Breast epithelium (tissue), 4 donors: ENCODE data around the gene PTPN6. TPM values are rescaled to one million over a fixed set of nuclear protein-coding genes. Genes with fewer than 3 reads are reported as not detected.

ENCODE experiments used
- DNase-seq, 2 donors: peaks; one replicate each; pipeline ENCODE4 v3.0.0-alpha.2; 2019; ENCODE audit warnings: low spot score in 2 of 2
- H3K27ac ChIP-seq, 2 donors: fragments of 200-600 bp; sonication (generic) in 1 of 2; one replicate each; pipeline ENCODE4 v1.5.1; 2016 to 2019; ENCODE audit warnings: mild to moderate bottlenecking in 1 of 2
- H3K27me3 ChIP-seq, 2 donors: fragments of 200-600 bp; sonication (generic) in 1 of 2; one replicate each; pipeline versions ENCODE4 v1.5.1 to v1.6.0; 2017 to 2019; ENCODE audit warnings: control low read depth in 1 of 2, mild to moderate bottlenecking in 1 of 2
- H3K36me3 ChIP-seq: fragments of 200-600 bp; one replicate; pipeline ENCODE4 v1.5.1; 2019
- H3K4me1 ChIP-seq, 2 donors: fragments of 200-600 bp; sonication (generic); one replicate each; pipeline ENCODE4 v1.5.1; 2016 to 2019; ENCODE audit warnings: control low read depth in 1 of 2
- H3K4me3 ChIP-seq, 3 donors: fragments of 200-600 bp; sonication (generic); 1 replicate in 2 of 3; 2 replicates in 1 of 3; pipeline ENCODE4 v1.5.1; 2016 to 2019; ENCODE audit warnings: mild to moderate bottlenecking in 3 of 3, moderate library complexity in 2 of 3
- H3K9me3 ChIP-seq, 2 donors: fragments of 200-600 bp; sonication (generic) in 1 of 2; one replicate each; pipeline ENCODE4 v1.5.1; 2016 to 2019; ENCODE audit warnings: control low read depth in 1 of 2
- CTCF ChIP-seq, 3 donors: fragments of 450-650 bp; IDR thresholded peaks; one replicate each; pipeline ENCODE4 v1.5.1; 2016 to 2017; ENCODE audit warnings: antibody characterized with exemption in 3 of 3, mild to moderate bottlenecking in 3 of 3, moderate library complexity in 3 of 3
- POLR2A ChIP-seq: fragments of 450-650 bp; IDR thresholded peaks from one replicate; pipeline ENCODE4 v1.6.1; 2016; ENCODE audit warnings: antibody characterized with exemption, mild to moderate bottlenecking, moderate library complexity
- POLR2AphosphoS5 ChIP-seq, 3 donors: sonication (generic); formaldehyde crosslinking; IDR thresholded peaks; one replicate each; pipeline ENCODE4 v1.6.1; 2017; ENCODE audit warnings: antibody characterized with exemption in 3 of 3
- intact Hi-C: fragments of 100-400 bp; cut with DNase I; formaldehyde crosslinking; loops from one replicate; pipeline ENCODE4 v1.15.1; 2023; ENCODE audit warnings: low total_unique reads
- total RNA-seq, 3 donors: library from RNA; depleted of rRNA; stranded (reverse); fragments of >200 nt; gene quantifications; one replicate each; pipeline ENCODE4 v1.1.0, GENCODE V29; 2016

Gene PTPN6
- total RNA-seq, 3 donors from 2014 or later, result 14.7 to 28.0 (median 20.3) TPM

GRCh38 chr12:6981152-6982052 is 30.2 kb downstream of the PTPN6 start:
- no peak for DNase-seq
- Histone ChIP-seq H3K4me1 (no peaks in the 10 kb centered on the region), H3K27ac (no peak overlapping the region), H3K36me3 (peaks cover 4% of the 10 kb centered on the region), H3K4me3 (no peak overlapping the region), H3K27me3 (no peaks in the 10 kb centered on the region), H3K9me3 (no peaks in the 10 kb centered on the region)
- no peak for TF ChIP-seq POLR2A
- TF ChIP-seq CTCF (IDR thresholded peaks at IDR 0.05), result no peak
- TF ChIP-seq POLR2AphosphoS5 (IDR thresholded peaks at IDR 0.05), result no peak
- intact Hi-C loops, result no loop called here

- no peak for DNase-seq
- H3K9me3 ChIP-seq, result no peaks in the 10 kb centered on the region
- no peak overlapping the region for H3K27ac ChIP-seq
- no peaks in the 10 kb centered on the region for H3K27me3 ChIP-seq
- intact Hi-C loops, result no loop called here
- H3K36me3 ChIP-seq, result peaks cover 4% of the 10 kb centered on the region
- no peak overlapping the region for H3K4me3 ChIP-seq
- H3K4me1 ChIP-seq, result no peaks in the 10 kb centered on the region
- TF ChIP-seq CTCF (IDR thresholded peaks at IDR 0.05), result no peak
- TF ChIP-seq POLR2AphosphoS5 (IDR thresholded peaks at IDR 0.05), result no peak
- TF ChIP-seq POLR2A, result no peak
Observed at GRCh38 chr12:6982532-6982931, 31.4 kb downstream of the PTPN6 start.

DNA sequence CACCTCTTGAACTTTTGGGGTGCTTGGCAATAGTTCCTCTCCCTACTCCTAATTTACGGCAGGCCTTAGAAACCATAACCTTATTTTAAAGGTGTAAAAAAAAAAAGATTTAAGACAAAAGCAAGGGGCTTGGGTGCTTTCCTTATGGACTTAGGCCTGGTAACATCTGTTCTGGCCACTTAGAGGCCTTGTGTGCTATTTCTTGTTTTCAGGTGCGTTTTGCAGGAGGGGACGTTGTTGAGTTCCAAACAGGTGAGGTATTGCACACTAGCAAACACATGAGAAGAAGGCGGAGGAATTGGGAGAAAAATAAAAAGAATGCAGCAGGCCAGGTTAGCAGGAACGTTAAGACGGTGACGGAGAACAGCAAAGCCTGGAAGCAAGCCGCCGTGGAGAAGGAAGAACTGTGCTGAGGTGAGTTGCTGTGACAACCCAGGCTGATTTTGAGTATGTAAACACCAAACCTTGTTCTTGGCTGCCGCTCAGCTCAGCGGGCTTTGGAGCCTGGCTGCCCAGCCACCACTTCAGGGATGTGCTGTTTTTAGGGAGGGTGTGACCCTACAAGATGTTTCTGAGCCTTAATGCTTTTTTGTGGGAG is 36.9 kb downstream of the PTPN6 start:
- Histone ChIP-seq H3K9me3 (no peaks in the 10 kb centered on the region), H3K27me3 (no peaks in the 10 kb centered on the region), H3K27ac (peak overlapping the region; percentile 88 to 94), H3K4me3 (no peak overlapping the region), H3K36me3 (no peaks in the 10 kb centered on the region), H3K4me1 (no peaks in the 10 kb centered on the region)
- TF ChIP-seq CTCF (IDR thresholded peaks at IDR 0.05) (no peak), POLR2AphosphoS5 (IDR thresholded peaks at IDR 0.05) (peak in 2 of 3 donors; percentile 18 to 23)
- intact Hi-C loops, result no loop called here
- peak; percentile 82 to 83 for DNase-seq

DNA sequence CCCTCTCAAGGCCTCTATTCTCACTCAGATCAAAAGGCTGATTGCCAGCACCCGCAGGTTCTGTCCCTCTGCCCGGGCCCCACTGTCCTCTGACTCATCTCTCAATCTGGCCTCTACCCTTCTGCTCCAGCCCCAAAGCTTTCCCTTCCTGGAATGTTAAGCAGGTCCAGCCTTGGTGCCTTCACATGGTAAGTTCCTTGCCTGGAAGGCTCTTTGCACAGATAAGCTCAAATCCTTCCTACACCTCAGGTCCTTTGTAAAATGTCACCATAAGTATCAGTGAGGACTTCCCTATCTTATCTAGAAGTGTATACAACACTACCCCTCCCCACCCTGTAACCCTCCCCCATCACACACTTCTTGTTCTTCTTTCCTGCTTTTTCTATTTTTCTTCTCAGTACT is 44.9 kb downstream of the PTPN6 start:
- no peak for TF ChIP-seq CTCF (IDR thresholded peaks at IDR 0.05)
- H3K36me3 ChIP-seq, result no peaks in the 10 kb centered on the region

GRCh38 chr12:6998715-6999451 is 47.7 kb downstream of the PTPN6 start:
- Histone ChIP-seq H3K4me3 (no peak overlapping the region), H3K27me3 (no peaks in the 10 kb centered on the region), H3K36me3 (no peaks in the 10 kb centered on the region), H3K27ac (peak overlapping the region in 1 of 2 donors; percentile 54), H3K9me3 (no peaks in the 10 kb centered on the region), H3K4me1 (no peaks in the 10 kb centered on the region)
- intact Hi-C loops, result no loop called here
- no peak for TF ChIP-seq POLR2AphosphoS5 (IDR thresholded peaks at IDR 0.05)
- no peak for TF ChIP-seq POLR2A
- no peak for TF ChIP-seq CTCF (IDR thresholded peaks at IDR 0.05)
- no peak for DNase-seq

More for the DNA sequence above, 44.9 kb downstream of the PTPN6 start:
- Histone ChIP-seq H3K27ac (no peak overlapping the region), H3K4me3 (no peak overlapping the region), H3K27me3 (no peaks in the 10 kb centered on the region), H3K9me3 (no peaks in the 10 kb centered on the region), H3K4me1 (no peaks in the 10 kb centered on the region)
- DNase-seq, result no peak
- intact Hi-C loops, result no loop called here
